ENCODE measurements around the gene LRRN2.
A peak's percentile ranks its signal among the peaks of the same experiment; 100 is the strongest.

Gene LRRN2

DNA sequence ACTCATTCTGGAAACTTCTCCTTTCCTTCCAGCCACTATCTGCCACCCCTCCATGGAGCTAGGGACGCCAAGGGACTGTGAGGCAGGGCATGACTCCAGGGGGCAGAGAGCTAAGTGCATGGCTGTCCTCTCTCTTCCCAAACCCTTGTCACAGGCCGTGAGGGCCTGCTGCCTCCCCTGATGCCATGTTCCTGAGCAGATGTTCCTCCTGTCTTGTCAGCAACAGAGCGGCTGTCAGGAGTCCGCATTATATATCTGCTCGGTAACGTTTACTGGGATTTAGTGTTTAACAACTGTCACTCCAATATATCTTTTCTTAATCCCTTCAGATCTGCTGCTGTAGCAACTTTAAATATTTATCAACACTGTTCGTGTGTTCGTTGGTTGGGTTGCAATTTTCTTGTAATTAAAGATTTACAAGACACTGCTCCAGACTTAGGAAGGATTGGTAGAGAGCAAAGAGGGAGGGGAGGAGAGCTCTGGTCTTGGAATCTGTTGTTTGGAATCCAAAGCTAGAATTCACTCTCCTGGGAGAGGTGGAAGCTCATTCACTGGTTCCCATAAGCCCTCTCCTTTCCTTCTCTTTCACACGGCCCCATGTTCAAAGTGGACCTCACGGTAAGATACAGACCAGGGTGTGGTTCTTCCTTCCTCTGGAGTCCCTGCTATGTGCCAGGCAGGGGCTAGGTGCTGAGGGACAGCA is 93.1 kb downstream of the LRRN2 start:
- no peak for DNase-seq

DNA sequence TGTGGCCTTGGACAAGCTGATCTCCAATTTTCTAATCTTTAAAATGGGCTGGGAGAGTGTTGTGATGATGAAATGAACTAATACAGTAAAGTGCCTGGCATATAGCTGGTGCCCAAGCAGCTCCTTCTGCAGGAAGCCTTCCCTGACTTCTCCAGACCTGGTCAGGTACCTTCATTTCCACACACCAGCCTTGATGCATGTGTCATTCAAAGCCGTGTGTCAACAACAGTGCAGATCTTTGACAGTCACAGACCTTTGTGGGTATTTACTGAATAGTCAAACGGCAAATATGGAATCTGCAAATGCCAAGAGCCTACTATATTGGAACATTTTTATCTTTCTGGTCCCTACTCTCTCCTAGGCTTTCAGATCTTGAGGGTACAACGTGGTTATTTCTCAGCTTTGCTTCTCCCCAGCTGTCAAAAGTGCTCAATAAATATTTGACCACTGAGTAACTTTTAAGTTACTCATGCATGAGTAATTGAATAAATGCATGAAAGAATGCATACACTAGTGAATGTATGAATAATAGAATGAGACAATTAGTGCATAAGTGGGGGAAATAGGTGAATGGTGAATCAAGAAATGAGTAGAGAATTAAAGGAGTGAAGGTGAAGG is 94.0 kb downstream of the LRRN2 start:
- DNase-seq, result no peak

- DNase-seq, result no peak
These were observed 96.0 kb downstream of the LRRN2 start for GRCh38 chr1:204589409-204590038.

DNA sequence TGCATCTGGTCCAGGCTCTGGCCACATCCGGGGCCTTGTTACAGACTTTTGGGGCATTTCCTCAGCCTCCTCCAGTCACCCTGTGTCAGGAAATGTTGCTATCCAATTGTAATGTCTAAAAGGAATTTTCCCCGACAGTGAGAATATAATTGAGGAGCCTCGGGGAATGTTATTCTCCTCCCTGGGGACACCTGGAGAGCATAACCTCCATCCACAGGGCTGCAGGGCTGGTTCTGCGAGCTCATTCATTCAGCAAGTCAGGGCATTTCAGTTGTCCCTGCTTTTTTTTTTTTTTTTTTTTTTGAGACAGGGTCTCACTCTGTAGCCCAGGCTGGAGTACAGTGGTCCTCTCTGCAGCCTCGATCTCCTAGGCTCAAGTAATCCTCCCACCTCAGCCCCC is 96.7 kb downstream of the LRRN2 start:
- DNase-seq, result peak; percentile 11

- DNase-seq, result peak; percentile 16
These were observed 97.9 kb downstream of the LRRN2 start for GRCh38 chr1:204587621-204588020.

GRCh38 chr1:204584699-204585372 is 100.7 kb downstream of the LRRN2 start:
- DNase-seq, result peak; percentile 65

DNA sequence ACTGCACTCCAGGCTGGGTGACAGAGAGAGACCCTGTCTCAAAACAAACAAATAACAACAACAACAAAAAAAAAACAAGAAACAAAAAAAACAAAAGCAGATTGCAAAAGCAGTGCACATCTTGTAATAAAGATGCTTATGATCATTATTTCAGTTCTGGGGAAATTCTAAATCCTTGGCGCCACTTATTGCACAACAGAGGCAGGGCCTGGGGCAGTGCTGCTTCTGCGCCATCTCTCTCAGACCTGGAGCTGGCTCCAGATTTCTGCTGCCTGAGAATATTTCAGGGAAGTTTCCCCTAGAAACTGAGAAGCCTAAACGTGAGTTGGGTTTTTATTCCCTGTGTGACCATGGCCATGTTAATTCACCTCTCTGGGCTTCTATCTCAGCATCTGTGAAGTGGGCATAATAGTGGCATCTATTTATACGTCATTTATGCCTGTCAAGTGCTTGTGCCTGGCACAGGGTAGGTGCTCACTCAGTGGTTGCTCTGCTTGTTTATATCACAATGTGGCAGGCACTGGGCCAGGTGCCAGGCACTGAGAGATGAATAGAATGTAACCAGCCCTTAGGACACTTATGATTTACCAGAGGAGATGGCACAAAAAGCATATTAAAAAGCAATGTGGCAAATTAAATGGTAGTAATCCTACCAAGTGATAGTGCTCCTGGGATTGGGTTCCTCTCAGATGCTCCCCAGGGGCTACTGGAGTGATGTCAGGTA is 101.5 kb downstream of the LRRN2 start:
- DNase-seq, result no peak

DNA sequence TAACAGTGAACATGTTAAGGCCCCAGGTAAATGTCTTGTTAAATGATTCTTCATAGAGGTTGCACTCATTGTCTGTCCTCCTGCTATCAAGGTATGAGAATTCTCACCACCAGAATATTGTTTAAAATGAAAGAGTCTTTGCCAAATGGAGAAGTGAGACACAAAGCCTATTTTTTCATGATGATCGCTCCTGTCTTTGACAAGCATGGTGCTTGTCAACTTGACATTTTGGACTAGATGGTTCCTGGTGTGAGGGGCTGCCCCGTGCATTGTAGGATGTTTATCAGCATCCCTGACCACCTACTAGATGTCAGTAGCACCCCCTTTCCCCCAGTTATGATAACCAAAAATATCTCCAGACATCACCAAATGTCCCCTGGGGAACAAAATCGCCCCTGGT is 103.8 kb downstream of the LRRN2 start:
- DNase-seq, result no peak

GRCh38 chr1:204580862-204581261 is 104.7 kb downstream of the LRRN2 start:
- no peak for DNase-seq

GRCh38 chr1:204579681-204580080 is 105.9 kb downstream of the LRRN2 start:
- DNase-seq, result no peak

DNA sequence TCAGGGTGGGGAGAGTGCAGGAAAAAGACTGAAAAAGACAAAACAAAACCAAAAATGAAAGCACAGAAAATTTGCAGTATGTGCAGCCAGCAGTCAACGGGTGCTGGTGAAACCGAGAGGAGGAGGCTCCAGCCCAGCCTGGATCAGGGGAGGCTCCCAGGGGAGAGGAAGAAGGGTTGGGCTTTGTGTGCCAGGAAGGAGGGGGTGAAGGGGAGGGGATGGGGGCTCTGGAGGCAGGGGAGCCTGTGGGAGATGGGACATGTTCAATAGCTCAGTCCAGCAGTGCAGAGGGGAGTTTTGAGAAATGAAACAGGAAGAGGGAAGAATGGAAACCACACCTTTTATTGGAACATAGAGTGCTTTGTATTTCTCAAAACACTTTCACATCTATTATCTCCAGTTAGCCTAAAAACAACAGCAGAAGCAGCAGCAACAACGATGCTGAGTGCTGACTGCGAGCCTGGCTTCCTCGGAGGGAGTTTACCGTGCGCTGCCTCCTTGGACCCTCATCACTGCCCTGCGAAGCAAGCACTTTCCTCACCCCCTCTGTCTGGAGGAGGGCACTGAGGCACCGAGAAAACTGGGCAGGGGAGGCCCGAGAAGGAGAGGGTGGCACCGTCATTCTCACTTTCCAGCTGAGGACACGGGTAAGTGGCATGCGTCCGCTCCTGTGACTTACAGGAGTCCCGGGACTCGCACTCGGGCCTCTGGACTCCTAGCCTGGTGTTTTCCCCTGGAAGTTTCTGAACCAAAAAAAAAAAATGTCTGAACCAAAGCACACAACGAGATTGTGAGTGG is 106.5 kb downstream of the LRRN2 start:
- peak; percentile 25 for DNase-seq

GRCh38 chr1:204577794-204578478 is 107.6 kb downstream of the LRRN2 start:
- DNase-seq, result no peak

DNA sequence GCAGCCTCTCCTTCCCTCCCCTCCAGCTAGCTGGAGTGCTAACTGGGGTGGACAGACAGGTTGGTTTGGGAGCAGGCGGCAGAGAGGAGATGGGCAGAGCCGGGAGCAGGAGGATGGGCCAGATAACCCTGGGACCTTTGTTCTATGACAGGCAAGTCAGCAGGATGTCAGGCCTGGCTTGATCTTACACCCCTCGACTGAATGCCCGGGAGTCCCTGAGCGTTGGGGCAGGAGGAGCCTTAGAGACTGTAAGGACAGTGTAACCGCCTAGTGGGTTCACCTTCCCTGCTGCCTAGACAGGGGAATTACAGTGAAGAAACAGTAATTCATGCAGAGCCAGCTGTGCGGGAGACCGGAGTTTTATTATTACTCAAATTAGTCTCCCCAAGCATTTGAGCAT is 109.1 kb downstream of the LRRN2 start:
- no peak for DNase-seq

DNA sequence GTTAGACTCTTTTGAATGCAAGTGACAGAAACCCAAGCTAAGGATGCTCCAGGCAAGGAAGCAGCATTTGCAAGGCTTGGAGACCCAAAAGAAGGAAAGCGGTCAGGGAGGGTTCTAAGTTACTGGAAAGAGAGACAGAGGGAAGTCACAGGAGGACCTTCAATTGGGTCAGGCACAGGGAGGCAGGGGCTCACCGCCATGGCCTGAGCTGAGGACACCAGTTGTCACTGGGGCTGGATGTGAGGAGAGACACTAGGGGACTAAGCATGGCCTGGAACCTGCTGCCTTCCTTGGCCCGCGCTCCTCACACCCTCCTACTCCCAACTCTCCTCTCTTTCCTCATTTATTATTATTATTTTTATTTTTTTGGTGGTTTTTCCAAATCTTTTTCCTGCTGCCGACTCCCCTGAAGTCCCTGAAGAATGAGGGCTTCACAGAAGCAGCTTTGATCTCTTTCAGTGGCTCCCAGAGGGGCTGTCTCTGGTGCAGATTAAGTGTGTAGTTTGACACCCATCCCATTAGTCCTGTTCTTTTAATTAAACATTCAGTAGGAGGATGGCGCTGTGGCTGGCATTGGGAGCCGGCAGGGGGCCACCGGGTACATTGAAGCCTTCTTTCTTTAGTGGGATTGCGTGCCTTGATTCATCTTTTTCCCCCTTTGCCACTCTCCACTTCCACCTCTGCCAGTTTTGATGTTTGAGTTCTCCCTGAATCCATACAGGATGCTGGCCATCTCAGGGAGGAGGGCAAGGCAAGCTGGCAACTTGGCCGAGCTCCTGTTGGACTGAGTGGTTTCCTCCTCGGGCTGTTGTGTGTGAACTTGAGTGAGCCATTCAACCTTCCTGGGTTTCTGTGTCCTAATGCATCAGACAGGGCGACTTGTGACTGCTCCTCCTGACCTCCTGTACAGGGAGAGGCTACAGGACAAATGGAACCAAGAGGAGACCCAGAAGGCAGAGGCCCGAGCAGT is 110.0 kb downstream of the LRRN2 start:
- DNase-seq, result no peak

- no peak for DNase-seq
These were observed 110.7 kb downstream of the LRRN2 start for GRCh38 chr1:204574865-204575163.

GRCh38 chr1:204574016-204574864 is 111.3 kb downstream of the LRRN2 start:
- DNase-seq, result peak; percentile 37

- DNase-seq, result peak; percentile 57
These were observed 112.3 kb downstream of the LRRN2 start for GRCh38 chr1:204572923-204573922.

GRCh38 chr1:204571631-204572030 is 113.9 kb downstream of the LRRN2 start:
- no peak for DNase-seq

Measured in NCI-H526 treated with DMSO at 0.1 percent for 48 hours (cell line).